ENCODE data around the gene CSRP3. TPM values are rescaled to one million over a fixed set of nuclear protein-coding genes. Genes with fewer than 3 reads are reported as not detected.

CSRP3 gene
- polyA plus RNA-seq, 1 donor = 816 TPM

Other genes starting within 250 kb of the CSRP3 start
- not detected for gene MRGPRX2, start 141.3 kb downstream of the CSRP3 start, polyA plus RNA-seq (ENCODE audit: insufficient read length)
- 6.3 TPM for gene ZDHHC13, start 84.8 kb downstream of the CSRP3 start, polyA plus RNA-seq (ENCODE audit: insufficient read length)
- 22.4 TPM for gene E2F8, start 39.0 kb upstream of the CSRP3 start, polyA plus RNA-seq (ENCODE audit: insufficient read length)